SK-N-SH treated with all-trans-retinoic acid at 6 μM for 48 hours (cell line): ENCODE results near the gene OPA3.

Experiments
- ARNTL ChIP-seq: fragments of 450-650 bp; formaldehyde crosslinking; IDR thresholded peaks from 2 replicates; pipeline ENCODE4 v1.5.0; 2020; ENCODE audit warnings: low read depth, mild to moderate bottlenecking, moderate library complexity, borderline replicate concordance
- BACH2 ChIP-seq: fragments of 250-450 bp; sonication (Bioruptor Pico); IDR thresholded peaks from 2 replicates; pipeline ENCODE4 v1.9.0; 2021; ENCODE audit warnings: mild to moderate bottlenecking, borderline replicate concordance
- CSDC2 ChIP-seq: fragments of 250-450 bp; sonication (Bioruptor Pico); IDR thresholded peaks from 2 replicates; pipeline ENCODE4 v1.5.0; 2020; ENCODE audit warnings: mild to moderate bottlenecking, moderate library complexity
- ESRRG ChIP-seq: fragments of 250-450 bp; sonication (Bioruptor Pico); IDR thresholded peaks from 2 replicates; pipeline ENCODE4 v1.6.1; 2021; ENCODE audit warnings: mild to moderate bottlenecking
- OSR1 ChIP-seq: fragments of 250-450 bp; sonication (Bioruptor Pico); IDR thresholded peaks from 2 replicates; pipeline ENCODE4 v1.8.0; 2022; ENCODE audit warnings: moderate library complexity, mild to moderate bottlenecking, inconsistent platforms
- RARB ChIP-seq: fragments of 250-450 bp; sonication (Bioruptor Pico); IDR thresholded peaks from 2 replicates; pipeline ENCODE4 v1.8.0; 2021; ENCODE audit warnings: mild to moderate bottlenecking, moderate library complexity
- ZC3H10 ChIP-seq: fragments of 250-450 bp; sonication (Bioruptor Pico); IDR thresholded peaks from 2 replicates; pipeline ENCODE4 v1.5.1; 2021; ENCODE audit warnings: mild to moderate bottlenecking, moderate library complexity
- ZFP30 ChIP-seq: fragments of 450-650 bp; formaldehyde crosslinking; IDR thresholded peaks from 2 replicates; pipeline ENCODE4 v1.5.0; 2022; ENCODE audit warnings: mild to moderate bottlenecking, moderate library complexity
- ZNF70 ChIP-seq: fragments of 450-650 bp; formaldehyde crosslinking; IDR thresholded peaks from 2 replicates; pipeline ENCODE4 v1.5.0; 2020; ENCODE audit warnings: mild to moderate bottlenecking, moderate library complexity
- ZNF8 ChIP-seq: fragments of 450-650 bp; formaldehyde crosslinking; IDR thresholded peaks from 2 replicates; pipeline ENCODE4 v1.5.0; 2020; ENCODE audit warnings: mild to moderate bottlenecking, moderate library complexity
- TF ChIP-seq, protein P1 (sequence below): fragments of 250-450 bp; sonication (Bioruptor Pico); IDR thresholded peaks from 2 replicates; pipeline ENCODE4 v1.8.0; 2021; ENCODE audit warnings: low read depth, mild to moderate bottlenecking, moderate library complexity, borderline replicate concordance
- TF ChIP-seq, protein P2 (sequence below): fragments of 250-450 bp; sonication (Bioruptor Pico); IDR thresholded peaks from 2 replicates; pipeline ENCODE4 v1.8.0; 2020; ENCODE audit warnings: mild to moderate bottlenecking, moderate library complexity, borderline replicate concordance
- TF ChIP-seq, protein P3 (sequence below): fragments of 250-450 bp; sonication (Bioruptor Pico); IDR thresholded peaks from 2 replicates; pipeline ENCODE4 v1.5.0; 2020; ENCODE audit warnings: mild to moderate bottlenecking, moderate library complexity
- TF ChIP-seq, protein P4 (sequence below): fragments of 250-450 bp; sonication (Bioruptor Pico); IDR thresholded peaks from 2 replicates; pipeline ENCODE4 v1.5.1; 2021; ENCODE audit warnings: mild to moderate bottlenecking, moderate library complexity

DNA sequence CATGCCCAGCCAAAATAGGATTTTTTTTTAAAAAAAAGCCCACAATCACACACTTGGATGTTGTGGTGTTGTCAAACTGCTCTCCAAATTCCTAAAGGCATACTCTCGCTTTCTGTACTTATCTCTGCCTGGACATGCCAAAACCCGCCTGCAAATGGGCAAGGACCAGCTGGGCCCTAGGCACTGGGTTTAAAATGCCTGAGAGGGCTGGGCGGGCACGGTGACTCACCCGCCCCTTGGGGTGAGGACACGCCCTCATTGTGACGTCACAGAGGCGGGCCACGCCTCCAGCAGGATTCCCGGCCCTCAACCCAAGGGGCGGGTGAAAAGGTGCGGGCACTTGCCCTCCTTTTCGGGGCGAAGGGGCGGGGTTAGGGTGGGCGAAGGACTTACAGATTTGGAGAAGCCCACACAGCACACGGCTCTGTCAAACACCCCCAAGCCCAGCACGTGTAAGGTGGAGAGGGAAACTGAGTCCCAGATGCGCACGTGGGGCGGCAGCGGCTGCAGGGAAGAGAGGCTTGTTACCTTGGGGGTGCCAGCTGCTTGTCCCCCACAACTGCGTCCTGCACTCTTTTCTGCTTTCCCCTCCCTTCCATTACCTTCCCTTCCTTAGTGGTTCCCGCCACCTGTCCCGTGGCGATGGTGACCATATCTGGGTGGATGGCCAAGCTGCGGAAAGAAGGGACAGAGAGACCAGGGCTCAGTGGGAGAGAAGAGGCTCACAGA, 48.0 kb upstream of the OPA3 start:
- TF ChIP-seq BACH2 (CRISPR knock-in tag) (no peak), RARB (CRISPR knock-in tag) (no peak), ARNTL (CRISPR knock-in tag) (no peak), OSR1 (no peak), ZNF70 (CRISPR knock-in tag) (no peak), ESRRG (CRISPR knock-in tag) (no peak), ZNF8 (no peak), CSDC2 (CRISPR knock-in tag) (no peak), ZFP30 (CRISPR knock-in tag) (no peak), ZC3H10 (CRISPR knock-in tag) (no peak)
- TF ChIP-seq, protein P1, sequence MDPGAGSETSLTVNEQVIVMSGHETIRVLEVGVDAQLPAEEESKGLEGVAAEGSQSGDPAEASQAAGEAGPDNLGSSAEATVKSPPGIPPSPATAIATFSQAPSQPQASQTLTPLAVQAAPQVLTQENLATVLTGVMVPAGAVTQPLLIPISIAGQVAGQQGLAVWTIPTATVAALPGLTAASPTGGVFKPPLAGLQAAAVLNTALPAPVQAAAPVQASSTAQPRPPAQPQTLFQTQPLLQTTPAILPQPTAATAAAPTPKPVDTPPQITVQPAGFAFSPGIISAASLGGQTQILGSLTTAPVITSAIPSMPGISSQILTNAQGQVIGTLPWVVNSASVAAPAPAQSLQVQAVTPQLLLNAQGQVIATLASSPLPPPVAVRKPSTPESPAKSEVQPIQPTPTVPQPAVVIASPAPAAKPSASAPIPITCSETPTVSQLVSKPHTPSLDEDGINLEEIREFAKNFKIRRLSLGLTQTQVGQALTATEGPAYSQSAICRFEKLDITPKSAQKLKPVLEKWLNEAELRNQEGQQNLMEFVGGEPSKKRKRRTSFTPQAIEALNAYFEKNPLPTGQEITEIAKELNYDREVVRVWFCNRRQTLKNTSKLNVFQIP (CRISPR knock-in tag): no peak
- TF ChIP-seq, protein P2, sequence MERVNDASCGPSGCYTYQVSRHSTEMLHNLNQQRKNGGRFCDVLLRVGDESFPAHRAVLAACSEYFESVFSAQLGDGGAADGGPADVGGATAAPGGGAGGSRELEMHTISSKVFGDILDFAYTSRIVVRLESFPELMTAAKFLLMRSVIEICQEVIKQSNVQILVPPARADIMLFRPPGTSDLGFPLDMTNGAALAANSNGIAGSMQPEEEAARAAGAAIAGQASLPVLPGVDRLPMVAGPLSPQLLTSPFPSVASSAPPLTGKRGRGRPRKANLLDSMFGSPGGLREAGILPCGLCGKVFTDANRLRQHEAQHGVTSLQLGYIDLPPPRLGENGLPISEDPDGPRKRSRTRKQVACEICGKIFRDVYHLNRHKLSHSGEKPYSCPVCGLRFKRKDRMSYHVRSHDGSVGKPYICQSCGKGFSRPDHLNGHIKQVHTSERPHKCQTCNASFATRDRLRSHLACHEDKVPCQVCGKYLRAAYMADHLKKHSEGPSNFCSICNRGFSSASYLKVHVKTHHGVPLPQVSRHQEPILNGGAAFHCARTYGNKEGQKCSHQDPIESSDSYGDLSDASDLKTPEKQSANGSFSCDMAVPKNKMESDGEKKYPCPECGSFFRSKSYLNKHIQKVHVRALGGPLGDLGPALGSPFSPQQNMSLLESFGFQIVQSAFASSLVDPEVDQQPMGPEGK: no peak
- TF ChIP-seq, protein P3, sequence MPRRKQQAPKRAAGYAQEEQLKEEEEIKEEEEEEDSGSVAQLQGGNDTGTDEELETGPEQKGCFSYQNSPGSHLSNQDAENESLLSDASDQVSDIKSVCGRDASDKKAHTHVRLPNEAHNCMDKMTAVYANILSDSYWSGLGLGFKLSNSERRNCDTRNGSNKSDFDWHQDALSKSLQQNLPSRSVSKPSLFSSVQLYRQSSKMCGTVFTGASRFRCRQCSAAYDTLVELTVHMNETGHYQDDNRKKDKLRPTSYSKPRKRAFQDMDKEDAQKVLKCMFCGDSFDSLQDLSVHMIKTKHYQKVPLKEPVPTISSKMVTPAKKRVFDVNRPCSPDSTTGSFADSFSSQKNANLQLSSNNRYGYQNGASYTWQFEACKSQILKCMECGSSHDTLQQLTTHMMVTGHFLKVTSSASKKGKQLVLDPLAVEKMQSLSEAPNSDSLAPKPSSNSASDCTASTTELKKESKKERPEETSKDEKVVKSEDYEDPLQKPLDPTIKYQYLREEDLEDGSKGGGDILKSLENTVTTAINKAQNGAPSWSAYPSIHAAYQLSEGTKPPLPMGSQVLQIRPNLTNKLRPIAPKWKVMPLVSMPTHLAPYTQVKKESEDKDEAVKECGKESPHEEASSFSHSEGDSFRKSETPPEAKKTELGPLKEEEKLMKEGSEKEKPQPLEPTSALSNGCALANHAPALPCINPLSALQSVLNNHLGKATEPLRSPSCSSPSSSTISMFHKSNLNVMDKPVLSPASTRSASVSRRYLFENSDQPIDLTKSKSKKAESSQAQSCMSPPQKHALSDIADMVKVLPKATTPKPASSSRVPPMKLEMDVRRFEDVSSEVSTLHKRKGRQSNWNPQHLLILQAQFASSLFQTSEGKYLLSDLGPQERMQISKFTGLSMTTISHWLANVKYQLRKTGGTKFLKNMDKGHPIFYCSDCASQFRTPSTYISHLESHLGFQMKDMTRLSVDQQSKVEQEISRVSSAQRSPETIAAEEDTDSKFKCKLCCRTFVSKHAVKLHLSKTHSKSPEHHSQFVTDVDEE (CRISPR knock-in tag): no peak
- TF ChIP-seq, protein P4, sequence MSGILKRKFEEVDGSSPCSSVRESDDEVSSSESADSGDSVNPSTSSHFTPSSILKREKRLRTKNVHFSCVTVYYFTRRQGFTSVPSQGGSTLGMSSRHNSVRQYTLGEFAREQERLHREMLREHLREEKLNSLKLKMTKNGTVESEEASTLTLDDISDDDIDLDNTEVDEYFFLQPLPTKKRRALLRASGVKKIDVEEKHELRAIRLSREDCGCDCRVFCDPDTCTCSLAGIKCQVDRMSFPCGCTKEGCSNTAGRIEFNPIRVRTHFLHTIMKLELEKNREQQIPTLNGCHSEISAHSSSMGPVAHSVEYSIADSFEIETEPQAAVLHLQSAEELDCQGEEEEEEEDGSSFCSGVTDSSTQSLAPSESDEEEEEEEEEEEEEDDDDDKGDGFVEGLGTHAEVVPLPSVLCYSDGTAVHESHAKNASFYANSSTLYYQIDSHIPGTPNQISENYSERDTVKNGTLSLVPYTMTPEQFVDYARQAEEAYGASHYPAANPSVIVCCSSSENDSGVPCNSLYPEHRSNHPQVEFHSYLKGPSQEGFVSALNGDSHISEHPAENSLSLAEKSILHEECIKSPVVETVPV (CRISPR knock-in tag): no peak
